Prostate gland (tissue), 2 donors: ENCODE data around the gene ETNPPL. TPM values are rescaled to one million over a fixed set of nuclear protein-coding genes. Genes with fewer than 3 reads are reported as not detected.

Source experiments
- DNase-seq: peaks from one replicate; pipeline ENCODE4 v3.0.0-alpha.2; 2019; ENCODE audit warnings: low spot score
- H3K27ac ChIP-seq, 2 donors: fragments of 200-600 bp; sonication (generic); 2 replicates each; pipeline ENCODE4 v1.5.1; 2017 to 2019
- H3K27me3 ChIP-seq: fragments of 200-600 bp; sonication (generic); replicated peaks from 2 replicates; pipeline ENCODE4 v1.5.1; 2019; ENCODE audit not compliant: insufficient read depth
- H3K36me3 ChIP-seq, 2 donors: fragments of 200-600 bp; sonication (generic); 1 replicate in 1 of 2; 2 replicates in 1 of 2; pipeline versions ENCODE4 v1.5.1 to v1.8.1; 2017 to 2019
- H3K4me1 ChIP-seq: fragments of 200-600 bp; sonication (generic); replicated peaks from 2 replicates; pipeline ENCODE4 v1.5.1; 2019
- H3K4me3 ChIP-seq, 2 donors: fragments of 200-600 bp; sonication (generic); 2 replicates each; pipeline ENCODE4 v1.5.1; 2017 to 2019
- H3K9me3 ChIP-seq: fragments of 200-600 bp; sonication (generic); 2 replicates; pipeline ENCODE4 v1.5.1; 2017
- POLR2A ChIP-seq: fragments of 450-650 bp; IDR thresholded peaks from one replicate; pipeline ENCODE4 v1.6.1; 2016; ENCODE audit warnings: antibody characterized with exemption, mild to moderate bottlenecking
- POLR2AphosphoS5 ChIP-seq: sonication (generic); formaldehyde crosslinking; IDR thresholded peaks from one replicate; pipeline ENCODE4 v1.6.1; 2017; ENCODE audit warnings: antibody characterized with exemption
- WGBS: methylation state at CpG from one replicate; pipeline ENCODE4 v1.1.5; 2018; 5-methylcytosine and 5-hydroxymethylcytosine counted together
- intact Hi-C: fragments of 100-400 bp; cut with DNase I; formaldehyde crosslinking; loops from one replicate; pipeline ENCODE4 v1.14.2; 2022
- total RNA-seq, 2 donors: library from RNA; depleted of rRNA; stranded (reverse); fragments of >200 nt; gene quantifications; one replicate each; pipeline ENCODE4 v1.1.0, GENCODE V29; 2016
- TF ChIP-seq, protein P1 (sequence below), 4 experiments: fragments of 200-600 bp in 2 of 4; fragments of 450-650 bp in 2 of 4; sonication (generic) in 2 of 4; IDR thresholded peaks; 1 replicate in 3 of 4; 2 replicates in 1 of 4; pipeline ENCODE4 v1.5.1; 2016 to 2019; ENCODE audit warnings: antibody characterized with exemption in 4 of 4, mild to moderate bottlenecking in 2 of 4, moderate library complexity in 2 of 4

Gene ETNPPL
- total RNA-seq, 2 donors from 2014 or later, result 1.1 TPM; not detected in 1

- Histone ChIP-seq H3K4me3 (no peak overlapping the region), H3K9me3 (no peaks in the 10 kb centered on the region), H3K27ac (no peak overlapping the region), H3K36me3 (no peaks in the 10 kb centered on the region), H3K4me1 (no peaks in the 10 kb centered on the region), H3K27me3 (no peaks in the 10 kb centered on the region)
- WGBS, result 86% methylated on average over 2 of the region's 2 CpGs
- intact Hi-C loops, result no loop called here
- DNase-seq, result no peak
- TF ChIP-seq POLR2AphosphoS5 (no peak), POLR2A (no peak)
- TF ChIP-seq, protein P1, sequence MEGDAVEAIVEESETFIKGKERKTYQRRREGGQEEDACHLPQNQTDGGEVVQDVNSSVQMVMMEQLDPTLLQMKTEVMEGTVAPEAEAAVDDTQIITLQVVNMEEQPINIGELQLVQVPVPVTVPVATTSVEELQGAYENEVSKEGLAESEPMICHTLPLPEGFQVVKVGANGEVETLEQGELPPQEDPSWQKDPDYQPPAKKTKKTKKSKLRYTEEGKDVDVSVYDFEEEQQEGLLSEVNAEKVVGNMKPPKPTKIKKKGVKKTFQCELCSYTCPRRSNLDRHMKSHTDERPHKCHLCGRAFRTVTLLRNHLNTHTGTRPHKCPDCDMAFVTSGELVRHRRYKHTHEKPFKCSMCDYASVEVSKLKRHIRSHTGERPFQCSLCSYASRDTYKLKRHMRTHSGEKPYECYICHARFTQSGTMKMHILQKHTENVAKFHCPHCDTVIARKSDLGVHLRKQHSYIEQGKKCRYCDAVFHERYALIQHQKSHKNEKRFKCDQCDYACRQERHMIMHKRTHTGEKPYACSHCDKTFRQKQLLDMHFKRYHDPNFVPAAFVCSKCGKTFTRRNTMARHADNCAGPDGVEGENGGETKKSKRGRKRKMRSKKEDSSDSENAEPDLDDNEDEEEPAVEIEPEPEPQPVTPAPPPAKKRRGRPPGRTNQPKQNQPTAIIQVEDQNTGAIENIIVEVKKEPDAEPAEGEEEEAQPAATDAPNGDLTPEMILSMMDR (IDR thresholded peaks at IDR 0.05), result no peak
Observed at GRCh38 chr4:108777388-108777787, 14.5 kb upstream of the ETNPPL start.

- no peak for DNase-seq
- Histone ChIP-seq H3K36me3 (no peaks in the 10 kb centered on the region), H3K27ac (no peak overlapping the region), H3K4me3 (no peak overlapping the region), H3K9me3 (no peaks in the 10 kb centered on the region), H3K4me1 (no peaks in the 10 kb centered on the region), H3K27me3 (no peaks in the 10 kb centered on the region)
- 84% methylated on average over 5 of the region's 5 CpGs for WGBS
- intact Hi-C loops, result no loop called here
- TF ChIP-seq POLR2AphosphoS5, result no peak
- TF ChIP-seq POLR2A, result no peak
- TF ChIP-seq, protein P1 (IDR thresholded peaks at IDR 0.05), result no peak
Observed at GRCh38 chr4:108775921-108776320, 13.1 kb upstream of the ETNPPL start.

- 49% methylated on average over 5 of the region's 5 CpGs for WGBS
- Histone ChIP-seq H3K4me1 (no peaks in the 10 kb centered on the region), H3K27ac (no peak overlapping the region), H3K9me3 (no peaks in the 10 kb centered on the region), H3K27me3 (no peaks in the 10 kb centered on the region), H3K4me3 (no peak overlapping the region), H3K36me3 (no peaks in the 10 kb centered on the region)
- intact Hi-C loops, result no loop called here
- peak; percentile 72 for DNase-seq
- TF ChIP-seq POLR2A, result no peak
- TF ChIP-seq POLR2AphosphoS5, result peak; percentile 44
- TF ChIP-seq, protein P1 (IDR thresholded peaks at IDR 0.05), result peak in 2 of 4 experiments; percentile 23 to 28
Observed at GRCh38 chr4:108774809-108775530, 12.1 kb upstream of the ETNPPL start.

GRCh38 chr4:108772402-108772801 is 9.5 kb upstream of the ETNPPL start:
- Histone ChIP-seq H3K27me3 (no peaks in the 10 kb centered on the region), H3K27ac (no peak overlapping the region), H3K4me1 (no peaks in the 10 kb centered on the region), H3K4me3 (no peak overlapping the region), H3K36me3 (no peaks in the 10 kb centered on the region), H3K9me3 (no peaks in the 10 kb centered on the region)
- no peak for DNase-seq
- intact Hi-C loops, result no loop called here
- 77% methylated on average over 7 of the region's 7 CpGs for WGBS
- no peak for TF ChIP-seq POLR2AphosphoS5
- TF ChIP-seq, protein P1 (IDR thresholded peaks at IDR 0.05), result no peak
- no peak for TF ChIP-seq POLR2A

GRCh38 chr4:108766058-108766457 is 3.2 kb upstream of the ETNPPL start:
- Histone ChIP-seq H3K27me3 (no peaks in the 10 kb centered on the region), H3K36me3 (no peaks in the 10 kb centered on the region), H3K4me1 (no peaks in the 10 kb centered on the region), H3K9me3 (no peaks in the 10 kb centered on the region), H3K27ac (no peak overlapping the region), H3K4me3 (no peak overlapping the region)
- no peak for TF ChIP-seq POLR2AphosphoS5
- TF ChIP-seq POLR2A, result no peak
- TF ChIP-seq, protein P1 (IDR thresholded peaks at IDR 0.05), result no peak
- no peak for DNase-seq
- intact Hi-C loops, result no loop called here
- 84% methylated on average over 3 of the region's 3 CpGs for WGBS
